Caco-2 (cell line): Measurements from ENCODE around the gene RANBP17. TPM values are rescaled to one million over a fixed set of nuclear protein-coding genes. Genes with fewer than 3 reads are reported as not detected.

Experiments used
- BruUV-seq: library from RNA; stranded (reverse); fragments of 400-500 nt; replicated peaks from 2 replicates; lab custom pipeline; 2021; lab: Mats Ljungman, UMichigan
- CTCF ChIA-PET: fragments of 300-600 bp; sonication (Branson Sonifier 250); formaldehyde crosslinking; loops from one replicate; lab custom pipeline; 2022; ENCODE audit warnings: antibody characterized with exemption; lab: Charles Lee
- POLR2A ChIA-PET: fragments of 300-600 bp; sonication (Branson Sonifier 250); formaldehyde crosslinking; loops from one replicate; lab custom pipeline; 2022; ENCODE audit warnings: antibody characterized with exemption; lab: Charles Lee
- DNase-seq, 2 experiments: peaks; one replicate each; pipeline versions ENCODE4 v3.0.0 to v3.0.0-alpha.2; 2020 to 2022
- H3K27me3 ChIP-seq: replicated peaks from 2 replicates; pipeline ENCODE4 v1.6.0; 2011; ENCODE audit warnings: low read length; ENCODE audit not compliant: control insufficient read depth, insufficient read depth
- H3K36me3 ChIP-seq: 2 replicates; pipeline ENCODE4 v1.5.1; 2011; ENCODE audit warnings: low read length; ENCODE audit not compliant: control insufficient read depth, insufficient read depth
- H3K4me1 ChIP-seq: fragments of 250-450 bp; sonication (Bioruptor Pico); 2 replicates; pipeline ENCODE4 v1.5.1; 2020; ENCODE audit warnings: mild to moderate bottlenecking
- H3K4me3 ChIP-seq: 2 replicates; pipeline ENCODE4 v1.5.1; 2011; ENCODE audit warnings: low read depth, mild to moderate bottlenecking, control low read depth, low read length
- H3K9me3 ChIP-seq: fragments of 250-450 bp; sonication (Bioruptor Pico); 2 replicates; pipeline ENCODE4 v1.5.1; 2020; ENCODE audit warnings: mild to moderate bottlenecking, moderate library complexity
- H3K27ac Mint-ChIP-seq: one replicate; pipeline ENCODE4 v1.8.0; 2022; ENCODE audit warnings: mixed read lengths; ENCODE audit not compliant: unreplicated experiment
- H3K27me3 Mint-ChIP-seq: one replicate; pipeline ENCODE4 v1.8.0; 2022; ENCODE audit warnings: mixed read lengths; ENCODE audit not compliant: insufficient read depth, unreplicated experiment
- H3K36me3 Mint-ChIP-seq: one replicate; pipeline ENCODE4 v1.8.0; 2022; ENCODE audit warnings: mild to moderate bottlenecking, mixed read lengths; ENCODE audit not compliant: insufficient read depth, unreplicated experiment
- H3K4me1 Mint-ChIP-seq: one replicate; pipeline ENCODE4 v1.8.0; 2022; ENCODE audit warnings: low read depth, mixed read lengths; ENCODE audit not compliant: unreplicated experiment
- H3K4me3 Mint-ChIP-seq: one replicate; pipeline ENCODE4 v1.8.0; 2022; ENCODE audit warnings: mild to moderate bottlenecking, moderate library complexity, mixed read lengths; ENCODE audit not compliant: unreplicated experiment
- H3K9me3 Mint-ChIP-seq: one replicate; pipeline ENCODE4 v1.8.0; 2022; ENCODE audit warnings: mixed read lengths; ENCODE audit not compliant: unreplicated experiment
- CTCF ChIP-seq, 2 experiments: fragments of 200-600 bp in 1 of 2; IDR thresholded peaks; 1 replicate in 1 of 2; 2 replicates in 1 of 2; pipeline versions ENCODE4 v1.5.1 to v1.8.0; 2011 to 2022; ENCODE audit warnings: antibody characterized with exemption in 1 of 2, control low read depth in 1 of 2, inconsistent platforms in 1 of 2, low read depth in 1 of 2, low read length in 1 of 2, mild to moderate bottlenecking in 1 of 2, moderate library complexity in 1 of 2; ENCODE audit not compliant: insufficient read depth in 1 of 2, severe bottlenecking in 1 of 2, unreplicated experiment in 1 of 2
- intact Hi-C: fragments of 100-400 bp; cut with micrococcal nuclease; formaldehyde crosslinking; loops from one replicate; pipeline ENCODE4 v1.10.0; 2022; ENCODE audit not compliant: unreplicated experiment
- total RNA-seq: library from RNA; stranded (reverse); gene quantifications from 2 replicates; pipeline ENCODE4 v1.2.3, GENCODE V29; 2022

RANBP17 gene
- total RNA-seq, 1 experiment from 2014 or later = 28.2 TPM

- no peaks in the 10 kb centered on the region for H3K27me3 ChIP-seq
- ChIA-PET CTCF (no interaction called here), POLR2A (no interaction called here)
- H3K9me3 Mint-ChIP-seq = no peaks in the 10 kb centered on the region
- peaks cover 2% of the 10 kb centered on the region for H3K27me3 Mint-ChIP-seq
- no TSS peak for BruUV-seq
- TF ChIP-seq CTCF (IDR thresholded peaks at IDR 0.05; ENCODE audit: insufficient read depth in 1 of 2, low read depth in 1 of 2, low read length in 1 of 2, severe bottlenecking in 1 of 2, unreplicated experiment in 1 of 2) = no peak
- H3K9me3 ChIP-seq = no peaks in the 10 kb centered on the region
- H3K4me1 Mint-ChIP-seq = peaks cover 4% of the 10 kb centered on the region
- H3K4me3 ChIP-seq = no peak overlapping the region
- intact Hi-C loops = no loop called here
- DNase-seq = no peak
- no peak overlapping the region for H3K4me3 Mint-ChIP-seq
- no peaks in the 10 kb centered on the region for H3K4me1 ChIP-seq
- H3K36me3 ChIP-seq = no peaks in the 10 kb centered on the region
- H3K36me3 Mint-ChIP-seq = peaks cover 12% of the 10 kb centered on the region
- H3K27ac Mint-ChIP-seq = no peak overlapping the region
Measured at GRCh38 chr5:171307789-171308452, 446.1 kb downstream of the RANBP17 start.

- TF ChIP-seq CTCF (IDR thresholded peaks at IDR 0.05; ENCODE audit: insufficient read depth in 1 of 2, low read depth in 1 of 2, low read length in 1 of 2, severe bottlenecking in 1 of 2, unreplicated experiment in 1 of 2) = no peak
- Mint-ChIP-seq H3K4me3 (no peak within 1 kb of the TSS), H3K27ac (no peak within 1 kb of the TSS), H3K4me1 (peaks cover 10% of the 10 kb centered on the region), H3K36me3 (peaks cover 17% of the 10 kb centered on the region), H3K9me3 (no peaks in the 10 kb centered on the region), H3K27me3 (peaks cover 2% of the 10 kb centered on the region)
- Histone ChIP-seq H3K9me3 (no peaks in the 10 kb centered on the region), H3K4me3 (no peak within 1 kb of the TSS), H3K36me3 (no peaks in the 10 kb centered on the region), H3K27me3 (no peaks in the 10 kb centered on the region), H3K4me1 (no peaks in the 10 kb centered on the region)
- BruUV-seq = no TSS peak
- ChIA-PET POLR2A (no interaction called here), CTCF (no interaction called here)
- no peak for DNase-seq
- intact Hi-C loops = no loop called here
Measured at GRCh38 chr5:171308453-171309275, 446.8 kb downstream of the RANBP17 start, which contains the start of gene TLX3. TSS of gene TLX3 (plus strand) at chr5:171309248. CDS start at chr5:171309366, 118 bp downstream.

GRCh38 chr5:171309276-171310211 is 447.7 kb downstream of the RANBP17 start:
- Mint-ChIP-seq H3K36me3 (peaks cover 17% of the 10 kb centered on the region), H3K9me3 (no peaks in the 10 kb centered on the region), H3K4me1 (peaks cover 10% of the 10 kb centered on the region), H3K4me3 (no peak overlapping the region), H3K27ac (no peak overlapping the region), H3K27me3 (peaks cover 2% of the 10 kb centered on the region)
- POLR2A ChIA-PET = no interaction called here
- Histone ChIP-seq H3K27me3 (no peaks in the 10 kb centered on the region), H3K36me3 (no peaks in the 10 kb centered on the region), H3K9me3 (no peaks in the 10 kb centered on the region), H3K4me3 (no peak overlapping the region), H3K4me1 (no peaks in the 10 kb centered on the region)
- no peak for DNase-seq
- TF ChIP-seq CTCF (IDR thresholded peaks at IDR 0.05; ENCODE audit: insufficient read depth in 1 of 2, low read depth in 1 of 2, low read length in 1 of 2, severe bottlenecking in 1 of 2, unreplicated experiment in 1 of 2) = no peak
- CTCF ChIA-PET = no interaction called here
- no TSS peak for BruUV-seq
- intact Hi-C loops = no loop called here
